ENCODE measurements around the gene C17orf114.

DNA sequence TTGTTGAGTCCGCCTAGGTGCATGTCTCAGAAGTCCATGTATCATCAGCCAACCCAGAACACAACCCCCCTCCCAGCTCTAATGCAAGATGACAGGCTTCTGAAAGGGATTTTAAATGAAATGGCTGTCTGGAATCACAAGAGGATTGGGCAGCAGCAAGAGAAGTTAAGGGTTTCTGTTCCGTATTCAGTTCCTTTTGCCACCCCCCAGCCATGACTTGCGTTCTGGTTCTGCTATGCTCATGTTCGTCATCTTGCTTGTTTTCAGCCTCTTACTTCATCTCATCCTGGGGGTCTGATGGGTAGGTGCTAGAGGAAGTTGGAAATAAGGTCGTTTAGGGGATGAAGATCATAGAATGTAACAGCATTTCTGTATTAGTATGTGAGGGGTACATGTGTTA is 43.0 kb upstream of the C17orf114 start:
- TF ChIP-seq ZNF274 (IDR thresholded peaks at IDR 0.05; ENCODE audit: low read depth, low read length) = no peak
- no peak for TF ChIP-seq YY1 (IDR thresholded peaks at IDR 0.05; ENCODE audit: insufficient read depth, insufficient read length)

Measured in NT2/D1 (cell line).